SK-N-SH (cell line): ENCODE results near the gene RBM47. TPM values are rescaled to one million over a fixed set of nuclear protein-coding genes. Genes with fewer than 3 reads are reported as not detected.

Experiments used
- CTCF ChIA-PET: fragments of 300-600, 350-600 bp; formaldehyde crosslinking; extraction: SDS; loops from one replicate; lab custom pipeline; 2021; lab: Yijun Ruan, JAX
- POLR2A ChIA-PET: fragments of 350-600 bp; sonication (Branson Sonifier 250); formaldehyde crosslinking; extraction: SDS; loops from one replicate; lab custom pipeline; 2020; ENCODE audit warnings: antibody characterized with exemption, inconsistent platforms; lab: Yijun Ruan, JAX
- DNase-seq: peaks from one replicate; pipeline ENCODE4 v3.0.0; 2012
- H2AFZ ChIP-seq: fragments of 200-600 bp; sonication (generic); 2 replicates; pipeline ENCODE4 v1.8.1; 2016; ENCODE audit warnings: antibody characterized with exemption, mild to moderate bottlenecking, low read depth
- H3F3A ChIP-seq: fragments of 200-600 bp; sonication (generic); replicated peaks from 2 replicates; pipeline ENCODE3; 2016; ENCODE audit warnings: antibody characterized with exemption, mild to moderate bottlenecking; ENCODE audit not compliant: insufficient read depth
- H3K27ac ChIP-seq, 2 experiments: fragments of 200-500 bp in 1 of 2; fragments of 200-600 bp in 1 of 2; sonication (Bioruptor generic) in 1 of 2; sonication (generic), shearing (Covaris generic) in 1 of 2; 2 replicates each; pipeline versions ENCODE4 v1.5.1 to v1.6.1; 2014 to 2016; ENCODE audit warnings: low read depth in 2 of 2, inconsistent platforms in 1 of 2, low read length in 1 of 2, mild to moderate bottlenecking in 1 of 2, mixed read lengths in 1 of 2
- H3K27me3 ChIP-seq: fragments of 200-600 bp; sonication (generic), shearing (Covaris generic); 2 replicates; pipeline ENCODE4 v1.6.1; 2016; ENCODE audit warnings: mixed run types; ENCODE audit not compliant: insufficient read depth
- H3K36me3 ChIP-seq, 2 experiments: fragments of 200-500 bp in 1 of 2; fragments of 200-600 bp in 1 of 2; sonication (Bioruptor generic) in 1 of 2; sonication (generic) in 1 of 2; replicated peaks in 1 of 2; 2 replicates each; pipeline versions ENCODE3 to v1.5.1; 2014 to 2016; ENCODE audit warnings: low read length in 1 of 2, mild to moderate bottlenecking in 1 of 2; ENCODE audit not compliant: insufficient read depth in 2 of 2, control insufficient read depth in 1 of 2
- H3K4me1 ChIP-seq, 2 experiments: fragments of 200-500 bp in 1 of 2; fragments of 200-600 bp in 1 of 2; sonication (Bioruptor generic) in 1 of 2; sonication (generic), shearing (Covaris generic) in 1 of 2; 2 replicates each; pipeline versions ENCODE4 v1.5.1 to v1.6.1; 2014 to 2016; ENCODE audit warnings: low read depth in 1 of 2, low read length in 1 of 2, mixed run types in 1 of 2; ENCODE audit not compliant: insufficient read depth in 2 of 2, control insufficient read depth in 1 of 2
- H3K4me2 ChIP-seq: fragments of 200-600 bp; sonication (generic), shearing (Covaris generic); 2 replicates; pipeline ENCODE4 v1.6.1; 2017; ENCODE audit warnings: mixed run types
- H3K4me3 ChIP-seq, 2 experiments: fragments of 200-500 bp in 1 of 2; fragments of 200-600 bp in 1 of 2; sonication (Bioruptor generic) in 1 of 2; sonication (generic), shearing (Covaris generic) in 1 of 2; 2 replicates each; pipeline versions ENCODE4 v1.5.1 to v1.8.1; 2014 to 2016; ENCODE audit warnings: low read depth in 2 of 2, inconsistent platforms in 1 of 2, low read length in 1 of 2, mild to moderate bottlenecking in 1 of 2, mixed read lengths in 1 of 2, moderate library complexity in 1 of 2
- H3K79me2 ChIP-seq: fragments of 200-600 bp; sonication (generic); 2 replicates; pipeline ENCODE4 v1.8.1; 2017; ENCODE audit warnings: mild to moderate bottlenecking; ENCODE audit not compliant: insufficient read depth
- H3K9ac ChIP-seq: fragments of 200-600 bp; sonication (generic); 2 replicates; pipeline ENCODE4 v1.6.1; 2017; ENCODE audit warnings: mixed run types
- H3K9me2 ChIP-seq: fragments of 200-600 bp; sonication (generic); 2 replicates; pipeline ENCODE4 v1.6.1; 2017; ENCODE audit warnings: mixed run types
- H3K9me3 ChIP-seq: fragments of 200-600 bp; sonication (generic); 2 replicates; pipeline ENCODE4 v1.6.1; 2017; ENCODE audit warnings: mixed run types, mild to moderate bottlenecking, moderate library complexity
- H4K20me1 ChIP-seq: fragments of 200-600 bp; sonication (generic); 2 replicates; pipeline ENCODE4 v1.6.1; 2017; ENCODE audit warnings: mild to moderate bottlenecking, mixed run types; ENCODE audit not compliant: insufficient read depth
- CHD2 ChIP-seq: fragments of 150-350 bp; IDR thresholded peaks from 2 replicates; pipeline ENCODE4 v1.6.1; 2018; ENCODE audit warnings: low read length; ENCODE audit not compliant: partially characterized antibody
- FOXJ3 ChIP-seq: sonication (generic); formaldehyde crosslinking; IDR thresholded peaks from 2 replicates; pipeline ENCODE4 v1.5.1; 2020; ENCODE audit warnings: mild to moderate bottlenecking, missing genetic modification reagents
- FOXM1 ChIP-seq: IDR thresholded peaks from 2 replicates; pipeline ENCODE4 v1.4.0; 2012; ENCODE audit warnings: low read depth, mild to moderate bottlenecking
- GABPA ChIP-seq: IDR thresholded peaks from 2 replicates; pipeline ENCODE4 v1.4.0; 2012; ENCODE audit warnings: low read depth, mild to moderate bottlenecking
- GATA2 ChIP-seq: sonication (generic); formaldehyde crosslinking; IDR thresholded peaks from 2 replicates; pipeline ENCODE4 v1.5.0; 2020; ENCODE audit warnings: mild to moderate bottlenecking, missing genetic modification reagents
- IRF3 ChIP-seq: fragments of 150-350 bp; IDR thresholded peaks from 2 replicates; pipeline ENCODE4 v1.6.1; 2016; ENCODE audit warnings: mild to moderate bottlenecking, low read depth, low read length
- JUND ChIP-seq: IDR thresholded peaks from 2 replicates; pipeline ENCODE4 v1.4.0; 2012
- MAX ChIP-seq: IDR thresholded peaks from 2 replicates; pipeline ENCODE4 v1.4.0; 2012; ENCODE audit warnings: low read depth
- MEF2A ChIP-seq: IDR thresholded peaks from 2 replicates; pipeline ENCODE4 v1.4.0; 2012; ENCODE audit warnings: low read depth, borderline replicate concordance
- MXI1 ChIP-seq: IDR thresholded peaks from 2 replicates; pipeline ENCODE4 v1.6.1; 2012; ENCODE audit warnings: mild to moderate bottlenecking, low read depth, low read length, improper control_type of control experiment
- NFIC ChIP-seq: IDR thresholded peaks from 2 replicates; pipeline ENCODE4 v1.4.0; 2012; ENCODE audit warnings: borderline replicate concordance
- POLR2AphosphoS5 ChIP-seq: IDR thresholded peaks from 2 replicates; pipeline ENCODE4 v1.6.1; 2012; ENCODE audit warnings: low read depth, low read length
- RAD21 ChIP-seq: IDR thresholded peaks from 2 replicates; pipeline ENCODE4 v1.6.1; 2012; ENCODE audit warnings: mild to moderate bottlenecking, low read length
- RCOR1 ChIP-seq: fragments of 150-350 bp; IDR thresholded peaks from 2 replicates; pipeline ENCODE4 v1.6.1; 2017; ENCODE audit warnings: antibody characterized with exemption, low read length
- SIN3A ChIP-seq: IDR thresholded peaks from 2 replicates; pipeline ENCODE4 v1.6.1; 2012; ENCODE audit warnings: low read depth, mild to moderate bottlenecking, low read length, moderate library complexity, borderline replicate concordance
- TAF1 ChIP-seq: IDR thresholded peaks from 2 replicates; pipeline ENCODE4 v1.6.1; 2012; ENCODE audit warnings: low read depth, mild to moderate bottlenecking, low read length, moderate library complexity, borderline replicate concordance
- USF1 ChIP-seq: IDR thresholded peaks from 2 replicates; pipeline ENCODE4 v1.4.0; 2012; ENCODE audit warnings: low read depth, borderline replicate concordance
- WGBS: methylation state at CpG from one replicate; pipeline ENCODE4 v1.1.6; 2017; ENCODE audit warnings: low lambda C conversion rate; 5-methylcytosine and 5-hydroxymethylcytosine counted together
- polyA plus RNA-seq, 3 experiments: library from polyadenylated mRNA; depleted of rRNA; stranded (reverse); fragments of >200 nt; gene quantifications; 2 replicates each; pipeline ENCODE4 v1.2.3, GENCODE V29; 2012

The RBM47 gene
- polyA plus RNA-seq, 1 of the 3 experiments (the other 2 are of a cell fraction) = 6.8 TPM

GRCh38 chr4:40425799-40426574 lies 203.7 kb downstream of the RBM47 start:
- no peaks in the 10 kb centered on the region for H3F3A ChIP-seq

GRCh38 chr4:40423735-40424134 lies 205.9 kb downstream of the RBM47 start:
- no peaks in the 10 kb centered on the region for H3K4me1 ChIP-seq
- H3F3A ChIP-seq = no peaks in the 10 kb centered on the region
- no peak overlapping the region for H2AFZ ChIP-seq
- H3K79me2 ChIP-seq = no peaks in the 10 kb centered on the region
- no peaks in the 10 kb centered on the region for H4K20me1 ChIP-seq
- POLR2A ChIA-PET = no interaction called here
- no peaks in the 10 kb centered on the region for H3K9me2 ChIP-seq
- H3K9ac ChIP-seq = no peak overlapping the region
- no peaks in the 10 kb centered on the region for H3K9me3 ChIP-seq
- no peaks in the 10 kb centered on the region for H3K27me3 ChIP-seq
- H3K4me3 ChIP-seq = no peak overlapping the region
- H3K36me3 ChIP-seq = no peaks in the 10 kb centered on the region
- TF ChIP-seq MXI1 (no peak), SIN3A (no peak), MEF2A (no peak), IRF3 (no peak), TAF1 (no peak), GABPA (no peak), JUND (no peak)
- no peak for DNase-seq
- no peak overlapping the region for H3K4me2 ChIP-seq
- 87% methylated on average over 3 of the region's 3 CpGs for WGBS
- CTCF ChIA-PET = no interaction called here
- no peak overlapping the region for H3K27ac ChIP-seq

More at GRCh38 chr4:40425799-40426574, 203.7 kb downstream of the RBM47 start:
- Histone ChIP-seq H3K27me3 (no peaks in the 10 kb centered on the region), H3K9me3 (no peaks in the 10 kb centered on the region), H3K9ac (no peak overlapping the region), H3K4me2 (no peak overlapping the region), H2AFZ (no peak overlapping the region), H3K79me2 (no peaks in the 10 kb centered on the region), H3K9me2 (no peaks in the 10 kb centered on the region), H3K36me3 (no peaks in the 10 kb centered on the region), H4K20me1 (no peaks in the 10 kb centered on the region), H3K4me3 (no peak overlapping the region), H3K27ac (no peak overlapping the region), H3K4me1 (no peaks in the 10 kb centered on the region)
- no peak for DNase-seq
- CTCF ChIA-PET = no interaction called here
- POLR2A ChIA-PET = no interaction called here
- WGBS = 92% methylated on average over 20 of the region's 24 CpGs
- TF ChIP-seq NFIC (no peak), IRF3 (no peak), MAX (no peak), USF1 (no peak), RAD21 (no peak), JUND (no peak), FOXM1 (no peak), CHD2 (no peak), FOXJ3 (no peak), GATA2 (CRISPR knock-in tag) (no peak), RCOR1 (no peak), POLR2AphosphoS5 (no peak)
